22Rv1 (cell line): ENCODE results near the gene SARS1.

Experiments used
- CTCF ChIP-seq: fragments of 450-650 bp; IDR thresholded peaks from 2 replicates; pipeline ENCODE4 v1.5.1; 2017; ENCODE audit warnings: mild to moderate bottlenecking
- ZFX ChIP-seq: fragments of 450-650 bp; IDR thresholded peaks from 2 replicates; pipeline ENCODE4 v1.6.1; 2017; ENCODE audit warnings: antibody characterized with exemption, borderline replicate concordance

DNA sequence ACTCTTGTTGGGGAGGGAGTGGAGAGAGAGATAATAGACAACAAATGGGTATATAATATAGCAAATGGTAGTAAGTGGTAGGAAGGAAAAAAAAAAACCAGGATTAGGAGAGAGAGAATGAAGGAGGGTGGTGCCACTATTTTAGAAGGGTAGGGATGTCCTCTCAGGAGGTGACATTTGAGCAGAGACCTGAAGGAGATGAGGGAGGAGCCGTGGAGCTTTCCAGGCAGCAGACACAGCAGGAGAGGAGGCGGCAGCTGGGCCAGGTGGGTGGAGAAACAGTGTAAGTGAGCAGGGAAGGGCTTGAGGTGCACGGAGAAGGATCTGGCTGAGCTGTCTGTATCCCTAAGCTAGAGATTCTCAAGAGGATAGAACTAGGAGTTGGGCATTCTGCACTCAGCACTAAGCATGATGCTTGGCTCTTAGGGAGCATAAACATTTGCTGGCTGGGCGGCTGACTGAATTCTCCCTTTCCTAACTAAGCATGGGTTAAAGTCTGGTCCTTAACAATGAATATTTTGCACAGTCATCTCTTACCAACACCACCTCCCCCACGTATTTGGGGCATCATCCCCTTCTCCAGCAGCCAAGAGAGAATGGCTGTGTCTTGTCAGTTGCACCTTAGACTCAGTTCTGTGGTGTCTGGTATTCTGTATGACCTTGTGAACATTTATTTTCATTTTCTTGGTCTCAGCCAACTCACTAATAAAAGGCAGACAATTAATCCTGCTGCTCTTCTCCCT is 27.6 kb upstream of the SARS1 start:
- TF ChIP-seq CTCF (no peak), ZFX (no peak)
